Measurements from ENCODE around the gene GRIN3A.

GRCh38 chr9:101652601-101653175, 85.8 kb downstream of the GRIN3A start:
- TF ChIP-seq POLR2A (IDR thresholded peaks at IDR 0.05; ENCODE audit: low read length) (no peak), GATA1 (IDR thresholded peaks at IDR 0.05; ENCODE audit: low read depth, low read length) (no peak)

All from erythroblast (primary cell).